SJSA1 (cell line): ENCODE data around the gene PXMP4. TPM values are rescaled to one million over a fixed set of nuclear protein-coding genes. Genes with fewer than 3 reads are reported as not detected.
A peak's percentile ranks its signal among the peaks of the same experiment; 100 is the strongest.

Experiments used
- DNase-seq, 2 experiments: peaks; one replicate each; pipeline ENCODE4 v3.0.0-alpha.2; 2015 to 2020; ENCODE audit warnings: low spot score in 2 of 2, low read depth in 1 of 2
- H3K27ac ChIP-seq: fragments of 250-450 bp; sonication (Bioruptor Pico); 2 replicates; pipeline ENCODE4 v1.5.1; 2020; ENCODE audit warnings: mild to moderate bottlenecking, moderate library complexity
- H3K27me3 ChIP-seq: fragments of 250-450 bp; sonication (Bioruptor Pico); replicated peaks from 2 replicates; pipeline ENCODE4 v1.5.1; 2020; ENCODE audit warnings: mild to moderate bottlenecking, moderate library complexity
- H3K36me3 ChIP-seq: fragments of 250-450 bp; sonication (Bioruptor Pico); 2 replicates; pipeline ENCODE4 v1.5.1; 2020; ENCODE audit warnings: mild to moderate bottlenecking
- H3K4me1 ChIP-seq: fragments of 250-450 bp; sonication (Bioruptor Pico); replicated peaks from 2 replicates; pipeline ENCODE4 v1.6.1; 2021; ENCODE audit warnings: mild to moderate bottlenecking
- H3K4me3 ChIP-seq: fragments of 250-450 bp; sonication (Bioruptor Pico); 2 replicates; pipeline ENCODE4 v1.5.1; 2020; ENCODE audit warnings: mild to moderate bottlenecking
- H3K9me3 ChIP-seq: fragments of 250-450 bp; sonication (Bioruptor Pico); replicated peaks from 2 replicates; pipeline ENCODE4 v1.5.1; 2020; ENCODE audit warnings: mild to moderate bottlenecking
- total RNA-seq: library from RNA; depleted of rRNA; stranded (reverse); fragments of >200 nt; shearing (Covaris generic); gene quantifications from 2 replicates; pipeline ENCODE4 v1.2.3, GENCODE V29; 2014

The PXMP4 gene
- total RNA-seq, 1 experiment from 2014 or later, result 9.3 TPM

DNA sequence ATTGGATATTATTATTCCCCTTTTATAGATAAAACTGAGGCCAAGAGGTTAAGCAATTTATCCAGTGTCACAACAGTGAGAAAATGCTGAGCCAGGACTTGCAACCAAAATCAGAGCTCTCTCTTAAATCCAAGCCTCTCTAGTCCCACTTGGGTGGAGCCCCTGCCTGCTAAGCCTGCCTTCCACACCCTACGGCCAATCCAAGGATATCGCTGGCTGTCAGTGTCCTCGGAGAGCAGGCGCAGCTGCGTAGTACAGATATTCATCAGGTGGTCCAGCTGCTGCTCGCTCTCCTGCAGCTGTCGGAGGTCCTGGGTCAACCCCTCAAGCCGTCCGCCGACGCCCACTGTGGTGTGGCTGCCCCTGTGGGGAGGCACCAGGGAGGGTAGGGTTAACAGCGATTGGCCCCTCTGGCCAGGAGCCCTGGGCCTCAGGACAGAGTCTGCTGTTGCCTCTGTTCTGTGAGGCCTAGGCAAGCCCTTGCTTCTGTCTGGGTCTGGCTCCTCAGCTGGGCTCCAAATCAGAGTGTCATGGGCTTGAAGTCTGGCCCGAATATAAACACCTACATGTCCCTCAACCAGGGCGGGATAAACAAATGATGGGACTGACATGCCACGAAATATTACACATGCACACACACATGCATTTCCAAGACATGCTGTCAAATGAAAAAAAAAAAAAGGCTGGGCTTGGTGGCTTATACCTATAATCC is 42.0 kb downstream of the PXMP4 start:
- Histone ChIP-seq H3K27ac (no peak overlapping the region), H3K4me1 (peaks cover 21% of the 10 kb centered on the region), H3K9me3 (no peaks in the 10 kb centered on the region; the same call in 1 of the 2 replicates), H3K27me3 (no peaks in the 10 kb centered on the region), H3K4me3 (no peak overlapping the region), H3K36me3 (peaks cover 55% of the 10 kb centered on the region)
- DNase-seq, result no peak

DNA sequence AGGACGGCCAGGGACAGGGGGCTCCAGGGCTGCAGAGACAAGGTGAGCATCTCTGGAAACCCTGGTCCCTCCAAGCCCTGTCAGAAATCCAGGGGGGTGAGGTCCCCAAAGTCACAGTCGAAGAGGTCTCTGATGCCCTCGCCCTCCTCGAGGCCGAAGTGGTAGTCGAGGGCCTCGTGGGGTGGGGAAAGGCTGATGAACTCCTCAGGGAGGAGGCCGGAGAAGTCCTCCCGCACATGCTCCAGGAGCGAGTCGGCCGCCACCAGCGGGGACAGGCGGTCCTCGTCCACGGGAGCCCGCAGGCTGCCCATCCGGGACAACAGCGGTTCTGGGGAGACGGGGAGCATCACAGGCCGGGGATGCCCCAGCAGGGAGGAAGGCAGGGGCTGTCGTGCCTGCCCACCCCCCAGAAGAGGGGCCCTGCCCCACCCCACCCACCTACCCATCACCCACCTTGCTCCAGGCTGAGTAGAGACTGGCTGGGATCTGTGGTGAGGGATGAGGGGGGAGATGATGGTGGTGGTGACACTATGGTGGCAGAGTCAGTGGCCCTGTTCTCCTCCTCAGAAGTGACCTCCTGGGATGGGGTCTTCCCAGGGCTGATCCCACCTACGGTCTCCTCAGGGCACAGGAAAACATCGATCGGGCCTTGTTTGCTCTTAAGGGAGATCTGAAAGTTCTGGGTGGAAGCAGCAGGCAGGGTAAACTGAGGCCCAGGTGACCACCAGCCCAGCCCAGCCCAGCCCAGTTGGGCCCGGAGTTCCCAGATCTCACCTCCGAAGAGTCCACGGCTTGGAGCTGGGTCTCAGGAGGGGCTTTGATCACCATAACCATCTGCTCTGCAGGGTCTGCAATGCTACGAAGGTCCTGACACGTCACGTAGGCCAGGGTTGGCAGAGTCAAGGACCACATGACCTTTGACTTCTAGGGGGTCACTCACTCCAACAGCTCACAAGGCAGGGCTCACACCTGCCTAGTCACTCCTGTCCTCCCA is 43.2 kb downstream of the PXMP4 start:
- no peak overlapping the region for H3K4me3 ChIP-seq
- no peaks in the 10 kb centered on the region for H3K27me3 ChIP-seq
- H3K4me1 ChIP-seq, result peaks cover 27% of the 10 kb centered on the region
- H3K27ac ChIP-seq, result no peak overlapping the region
- H3K9me3 ChIP-seq, result no peaks in the 10 kb centered on the region; the same call in 1 of the 2 replicates
- peaks cover 66% of the 10 kb centered on the region for H3K36me3 ChIP-seq
- no peak for DNase-seq

DNA sequence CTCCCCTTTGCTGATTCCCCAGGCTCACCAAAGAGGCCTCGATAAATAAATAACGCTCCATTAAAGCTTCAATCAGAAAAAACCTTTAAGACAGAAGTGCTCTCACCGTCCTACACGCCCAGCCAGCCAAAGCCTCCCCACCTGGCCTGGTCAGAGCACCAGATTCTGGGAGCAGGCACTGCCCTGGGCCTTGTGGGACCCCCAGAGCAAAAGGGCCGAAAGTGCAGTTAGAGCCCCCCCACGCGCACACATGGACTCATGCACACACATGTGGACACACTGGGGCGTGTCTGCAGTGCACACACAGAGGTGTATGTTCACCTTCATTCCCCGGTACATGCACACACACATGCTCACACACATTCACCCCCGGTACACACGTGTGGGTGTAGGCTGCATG is 44.0 kb downstream of the PXMP4 start:
- DNase-seq, result no peak
- peaks cover 74% of the 10 kb centered on the region for H3K36me3 ChIP-seq
- H3K27me3 ChIP-seq, result no peaks in the 10 kb centered on the region
- peaks cover 27% of the 10 kb centered on the region for H3K4me1 ChIP-seq
- H3K9me3 ChIP-seq, result no peaks in the 10 kb centered on the region; the same call in 1 of the 2 replicates
- no peak overlapping the region for H3K4me3 ChIP-seq
- no peak overlapping the region for H3K27ac ChIP-seq

DNA sequence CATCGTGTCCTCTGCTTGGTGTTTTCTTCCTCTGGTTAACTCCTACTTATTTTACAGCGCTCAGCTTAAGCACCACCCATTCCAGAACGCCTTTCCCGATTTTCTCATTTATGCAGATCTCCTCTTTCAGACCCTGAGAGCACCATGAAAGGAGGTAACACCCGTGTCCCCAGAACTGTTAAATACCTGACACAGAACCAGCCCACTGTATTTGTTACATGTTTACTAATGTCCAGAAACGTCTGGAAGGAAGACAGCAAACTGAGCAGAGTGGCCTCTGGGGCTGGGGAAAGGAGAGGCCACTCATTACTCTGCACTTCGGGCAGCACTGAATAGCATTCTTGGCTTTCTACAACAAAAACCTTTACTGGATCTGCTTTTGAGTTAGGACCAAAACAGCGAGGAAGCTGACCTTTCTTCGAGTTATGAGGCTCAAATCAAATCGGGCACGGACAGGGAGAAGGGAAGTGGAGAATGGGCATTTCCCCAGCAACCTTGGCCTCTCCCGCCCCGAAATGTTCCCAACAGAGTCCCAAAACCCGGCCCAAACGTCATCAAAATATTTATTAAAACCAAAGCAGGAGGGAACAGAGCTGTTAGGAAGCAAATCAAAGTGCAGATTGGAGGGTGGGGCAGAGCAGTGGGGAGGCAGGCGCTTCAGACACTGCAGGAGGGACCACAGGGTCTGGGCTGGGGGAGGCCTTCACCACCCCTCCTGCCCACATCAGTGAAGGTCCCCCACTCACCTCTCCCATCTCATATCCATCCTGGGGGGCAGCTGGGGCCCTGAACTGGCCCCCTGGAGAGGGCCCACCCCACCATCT is 44.8 kb downstream of the PXMP4 start:
- no peaks in the 10 kb centered on the region; the same call in 1 of the 2 replicates for H3K9me3 ChIP-seq
- no peak for DNase-seq
- no peaks in the 10 kb centered on the region for H3K27me3 ChIP-seq
- H3K4me1 ChIP-seq, result peaks cover 27% of the 10 kb centered on the region
- H3K27ac ChIP-seq, result no peak overlapping the region; the same call in 1 of the 2 replicates
- H3K36me3 ChIP-seq, result peaks cover 79% of the 10 kb centered on the region
- no peak overlapping the region for H3K4me3 ChIP-seq

DNA sequence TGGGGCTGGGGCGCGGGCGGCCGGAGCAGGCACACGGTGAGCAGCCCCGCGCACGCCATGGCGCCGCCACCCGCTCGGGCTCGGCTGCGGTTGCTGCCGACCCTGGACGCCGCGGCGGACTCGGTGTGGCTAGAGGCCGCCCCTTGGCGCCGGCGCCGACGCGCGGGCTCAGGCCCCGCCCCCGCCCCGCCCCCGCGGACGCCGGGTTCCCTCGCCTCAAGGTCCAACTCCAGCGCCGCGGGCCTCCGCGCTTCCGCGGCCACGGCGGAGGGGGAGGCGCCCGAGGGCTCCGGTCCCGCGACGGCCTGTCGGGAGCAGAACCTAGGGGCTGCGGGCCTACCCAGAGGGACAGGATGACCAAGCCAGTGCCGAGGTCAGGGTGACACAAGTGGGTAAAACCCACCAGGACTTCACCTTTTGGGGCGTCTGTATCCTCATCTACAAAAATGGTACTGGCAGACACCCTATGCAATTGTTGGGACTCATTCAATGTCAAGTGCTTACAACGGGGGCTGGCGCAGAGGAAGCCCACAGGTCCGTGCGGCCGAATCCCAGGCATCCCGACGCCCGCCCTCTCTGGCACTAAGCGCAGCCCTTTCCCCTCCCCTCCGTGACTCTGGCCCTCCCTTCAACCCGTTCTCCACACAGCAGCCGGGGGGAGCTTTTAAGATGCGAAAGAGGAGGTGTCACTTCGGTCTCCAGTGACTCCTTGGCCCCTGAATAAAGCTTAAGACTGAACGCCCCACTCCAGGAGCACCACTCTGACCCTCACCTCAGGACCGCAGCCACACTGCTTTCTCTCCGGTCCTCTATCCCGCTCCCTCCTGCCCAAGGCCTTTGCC is 45.6 kb downstream of the PXMP4 start, which contains the start of gene NECAB3:
Gene NECAB3 (minus strand): TSS at position 135 of the 842 bp plus-strand sequence. CDS start 76 bp downstream, at position 59.
- Histone ChIP-seq H3K4me1 (peaks cover 27% of the 10 kb centered on the region), H3K4me3 (peak within 1 kb of the TSS; percentile 72), H3K9me3 (no peaks in the 10 kb centered on the region; the same call in 1 of the 2 replicates), H3K36me3 (peaks cover 79% of the 10 kb centered on the region), H3K27me3 (no peaks in the 10 kb centered on the region), H3K27ac (peak within 1 kb of the TSS; percentile 70)
- peak; percentile 69 to 75 for DNase-seq

DNA sequence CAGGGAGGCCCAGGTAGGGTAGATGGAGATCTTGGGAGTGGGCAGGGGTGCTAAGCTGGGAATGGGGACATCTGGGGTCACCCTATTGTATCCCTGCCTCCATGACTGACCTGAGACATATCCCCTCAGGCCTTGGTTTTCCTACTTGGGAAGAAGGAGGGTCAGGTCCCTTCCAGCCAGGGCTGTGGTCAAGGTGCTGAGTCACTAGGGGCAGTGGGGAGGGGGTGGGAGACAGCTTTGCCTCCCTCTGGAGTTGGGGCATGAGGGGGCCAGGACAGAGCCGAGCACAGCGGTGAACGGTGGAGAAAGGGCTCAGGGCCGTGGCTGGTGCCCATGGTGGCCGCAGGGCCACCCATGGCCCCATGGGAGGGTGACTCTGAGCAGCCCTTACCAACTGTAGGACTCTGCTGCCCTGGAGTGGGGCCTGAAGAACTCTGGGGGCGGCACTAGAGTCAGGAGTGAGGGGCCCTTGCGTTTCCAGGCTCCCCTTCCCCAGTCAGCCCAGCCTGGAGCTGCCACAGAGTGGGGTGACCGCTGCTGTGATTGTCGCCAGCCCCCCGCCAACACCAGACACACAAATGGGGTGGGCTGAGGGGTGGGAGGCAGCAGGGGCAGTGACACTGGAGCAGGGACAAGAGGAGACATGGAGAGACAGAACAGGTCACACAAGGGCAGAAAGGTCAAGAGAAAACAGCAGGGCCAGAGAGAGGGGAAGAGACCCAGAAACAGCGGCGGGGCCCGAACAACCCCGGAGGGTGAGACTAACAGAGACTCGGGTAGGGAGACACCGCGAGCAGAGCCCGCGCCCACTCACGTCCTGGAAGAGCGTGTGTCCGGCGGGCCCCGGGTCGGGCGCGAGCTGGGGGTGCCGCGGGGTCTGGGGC is 46.5 kb downstream of the PXMP4 start:
- H3K9me3 ChIP-seq, result no peaks in the 10 kb centered on the region; the same call in 1 of the 2 replicates
- no peaks in the 10 kb centered on the region for H3K27me3 ChIP-seq
- peak overlapping the region; percentile 70 for H3K27ac ChIP-seq
- H3K36me3 ChIP-seq, result peaks cover 79% of the 10 kb centered on the region
- peak in 1 of 2 experiments; percentile 40 for DNase-seq
- peak overlapping the region; percentile 72 for H3K4me3 ChIP-seq
- peaks cover 27% of the 10 kb centered on the region for H3K4me1 ChIP-seq

DNA sequence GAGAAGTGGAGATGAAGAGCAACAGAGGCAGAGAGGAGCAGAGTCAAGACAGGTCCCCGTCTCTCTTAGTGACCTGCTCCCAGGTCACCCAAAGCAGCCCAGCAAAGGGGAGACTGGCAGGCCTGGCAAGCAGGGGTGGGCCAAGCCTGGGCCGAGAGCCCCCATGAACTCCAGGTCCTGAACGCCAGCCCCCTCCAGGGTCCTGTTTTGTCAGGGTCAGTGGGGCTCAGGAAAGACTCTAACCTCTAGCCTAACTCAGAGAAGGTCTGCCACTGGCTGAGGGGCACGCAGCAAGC is 47.0 kb downstream of the PXMP4 start:
- H3K27me3 ChIP-seq, result no peaks in the 10 kb centered on the region
- H3K27ac ChIP-seq, result peak overlapping the region; percentile 70
- H3K9me3 ChIP-seq, result no peaks in the 10 kb centered on the region; the same call in 1 of the 2 replicates
- H3K4me3 ChIP-seq, result peak overlapping the region; percentile 72
- H3K4me1 ChIP-seq, result peaks cover 27% of the 10 kb centered on the region
- peaks cover 79% of the 10 kb centered on the region for H3K36me3 ChIP-seq
- no peak for DNase-seq

DNA sequence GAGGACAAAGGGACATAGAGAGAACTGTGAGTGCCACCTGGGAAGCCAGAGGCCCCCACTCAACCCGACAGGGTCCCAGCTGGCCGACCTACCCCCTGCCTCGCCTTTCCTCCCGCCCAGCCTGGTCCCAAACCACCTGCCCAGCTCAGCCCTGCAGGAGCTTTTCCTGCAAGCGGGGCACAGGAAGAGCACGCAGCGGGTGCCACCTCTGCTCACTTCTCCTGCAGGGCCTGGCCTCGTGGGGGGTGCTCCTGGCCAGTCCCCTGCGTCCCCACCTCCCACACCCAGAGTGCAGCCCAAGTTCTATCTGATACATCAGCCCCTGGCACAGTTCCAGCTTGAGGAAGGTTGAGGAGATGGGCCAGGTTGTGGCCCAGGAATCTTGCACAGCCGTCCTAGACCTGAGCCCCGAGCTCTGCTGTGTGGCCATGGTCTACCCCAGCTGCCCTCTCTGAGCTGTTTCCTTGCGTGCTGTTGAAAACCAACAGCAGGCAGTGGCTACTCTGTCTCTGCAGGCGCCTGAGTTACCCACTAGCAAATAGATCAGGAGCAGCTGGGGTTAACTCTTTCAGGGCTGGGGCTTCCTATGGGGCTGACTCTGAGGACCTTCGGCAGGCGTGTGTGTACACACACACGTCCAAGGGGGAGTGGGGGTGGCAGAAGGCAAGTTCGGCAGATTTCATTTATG is 47.5 kb downstream of the PXMP4 start:
- H3K9me3 ChIP-seq, result no peaks in the 10 kb centered on the region; the same call in 1 of the 2 replicates
- H3K4me1 ChIP-seq, result peaks cover 27% of the 10 kb centered on the region
- peaks cover 79% of the 10 kb centered on the region for H3K36me3 ChIP-seq
- H3K4me3 ChIP-seq, result peak overlapping the region; percentile 72; the same call in 1 of the 2 replicates
- H3K27me3 ChIP-seq, result no peaks in the 10 kb centered on the region
- no peak for DNase-seq
- peak overlapping the region; percentile 70; the same call in 1 of the 2 replicates for H3K27ac ChIP-seq

DNA sequence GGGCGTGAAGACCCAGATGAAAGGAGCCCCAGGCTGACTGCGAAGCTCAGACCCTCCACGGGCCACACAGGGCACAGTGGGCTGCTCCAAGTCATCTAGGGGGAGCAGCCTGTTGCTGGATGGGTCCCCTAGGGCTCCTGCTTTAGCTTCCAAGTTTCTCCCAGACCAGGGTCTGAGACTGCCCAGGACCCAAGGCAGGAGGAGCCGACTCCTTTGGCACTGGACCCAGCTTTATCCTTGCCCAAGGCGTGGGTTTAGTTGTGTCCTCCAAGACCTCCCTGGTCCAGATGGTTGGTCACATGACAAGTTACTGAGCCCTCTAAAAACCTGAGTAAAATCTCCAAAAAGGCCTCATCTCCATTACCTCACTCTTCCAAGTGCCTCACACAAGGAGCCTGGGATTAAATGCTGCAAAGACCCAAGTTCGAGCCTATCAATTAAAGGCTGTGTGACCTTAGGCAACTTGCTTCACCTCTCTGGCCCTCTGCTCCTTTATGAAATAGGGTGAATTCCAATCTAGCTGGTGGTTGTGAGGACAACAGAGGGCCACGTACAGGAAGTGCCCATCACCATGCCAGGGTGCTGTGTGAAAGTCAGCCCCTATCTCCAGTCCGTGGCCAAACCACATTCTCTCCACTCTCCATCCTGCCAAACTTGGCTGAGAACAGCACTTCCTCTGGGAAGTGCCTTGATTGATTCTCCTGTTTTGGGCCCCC is 48.4 kb downstream of the PXMP4 start:
- Histone ChIP-seq H3K36me3 (peaks cover 80% of the 10 kb centered on the region), H3K27ac (no peak overlapping the region), H3K27me3 (no peaks in the 10 kb centered on the region), H3K4me1 (peaks cover 27% of the 10 kb centered on the region), H3K4me3 (no peak overlapping the region), H3K9me3 (no peaks in the 10 kb centered on the region; the same call in 1 of the 2 replicates)
- DNase-seq, result no peak

DNA sequence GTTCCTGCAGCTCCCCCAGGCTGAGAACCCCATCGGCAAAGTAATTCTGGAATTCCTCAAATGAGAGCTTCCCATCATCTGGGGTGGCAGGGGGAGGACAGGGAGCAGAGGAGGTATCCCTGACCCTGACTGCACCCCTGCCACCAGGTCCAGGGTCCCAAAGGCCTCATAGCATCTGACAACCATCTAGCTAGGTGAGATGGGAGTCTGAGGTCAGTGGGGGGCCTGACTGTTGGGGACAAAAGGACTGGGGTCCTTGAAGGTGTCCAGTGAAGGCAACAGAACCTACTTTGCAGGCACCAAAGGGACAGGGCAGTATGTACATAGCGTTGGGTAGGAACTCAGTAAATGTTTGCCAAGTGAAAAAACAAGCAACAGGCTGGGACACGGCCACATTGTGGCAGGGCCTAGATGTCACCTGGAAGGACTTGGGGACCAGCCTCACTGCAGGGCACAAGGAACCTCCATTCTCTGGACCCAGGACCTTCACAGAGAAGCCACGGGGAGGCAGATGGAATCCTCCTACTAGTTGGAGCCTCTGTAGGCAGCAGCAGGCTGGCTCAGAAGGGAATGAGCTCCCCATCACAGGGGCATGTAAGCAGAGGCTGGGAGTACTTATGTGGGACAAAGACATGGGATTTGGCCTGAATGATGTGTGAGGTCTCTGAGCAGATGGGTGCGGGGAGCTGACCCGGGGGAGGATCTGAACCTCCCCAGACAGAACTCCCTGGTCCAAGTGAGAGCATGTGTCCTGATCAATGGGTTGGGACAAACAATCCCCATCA is 49.2 kb downstream of the PXMP4 start:
- Histone ChIP-seq H3K9me3 (no peaks in the 10 kb centered on the region; the same call in 1 of the 2 replicates), H3K27me3 (no peaks in the 10 kb centered on the region), H3K27ac (no peak overlapping the region), H3K4me3 (no peak overlapping the region), H3K36me3 (peaks cover 80% of the 10 kb centered on the region), H3K4me1 (peaks cover 27% of the 10 kb centered on the region)
- no peak for DNase-seq
